Spinal cord (tissue), 10 donors: ENCODE results near the gene DLG2. TPM values are rescaled to one million over a fixed set of nuclear protein-coding genes. Genes with fewer than 3 reads are reported as not detected.

Experiments used
- DNase-seq, 6 donors: peaks; one replicate each; pipeline versions ENCODE4 v3.0.0 to v3.0.0-alpha.2; 2013 to 2015; ENCODE audit warnings: low spot score in 6 of 6, low read depth in 4 of 6
- H3K27ac ChIP-seq: one replicate; pipeline ENCODE4 v1.5.1; 2013; ENCODE audit warnings: low read depth, low read length, control low read depth
- H3K27me3 ChIP-seq: one replicate; pipeline ENCODE4 v1.6.1; 2013; ENCODE audit warnings: low read length; ENCODE audit not compliant: control insufficient read depth, insufficient read depth
- H3K36me3 ChIP-seq: one replicate; pipeline ENCODE4 v1.6.1; 2013; ENCODE audit warnings: low read length; ENCODE audit not compliant: control insufficient read depth, insufficient read depth
- H3K4me1 ChIP-seq: one replicate; pipeline ENCODE4 v1.6.1; 2013; ENCODE audit warnings: low read length; ENCODE audit not compliant: control insufficient read depth, insufficient read depth
- H3K4me3 ChIP-seq: one replicate; pipeline ENCODE4 v1.5.1; 2013; ENCODE audit warnings: low read depth, low read length, control low read depth
- H3K9me3 ChIP-seq: one replicate; pipeline ENCODE4 v1.6.1; 2013; ENCODE audit warnings: low read length; ENCODE audit not compliant: control insufficient read depth, insufficient read depth
- WGBS: methylation state at CpG from one replicate; pipeline ENCODE4 v1.1.5; 2013; ENCODE audit warnings: missing lambda C conversion rate; ENCODE audit not compliant: insufficient coverage; 5-methylcytosine and 5-hydroxymethylcytosine counted together
- polyA plus RNA-seq, 2 donors: library from polyadenylated mRNA; unstranded; fragments of 120-200 nt; gene quantifications; one replicate each; pipeline ENCODE4 v1.2.1, GENCODE V29; 2013; ENCODE audit not compliant: insufficient read length in 2 of 2
- total RNA-seq, 2 donors: library from RNA; depleted of rRNA in 1 of 2; stranded (reverse); fragments of 120-200 nt in 1 of 2; fragments of >200 nt in 1 of 2; gene quantifications; one replicate each; pipeline versions ENCODE4 v1.2.3 to v1.2.4, GENCODE V29; 2013 to 2014
- donor health status: healthy.

DLG2 gene
- total and polyA plus RNA-seq, 4 donors: 37.7 to 111 (median 49.0) TPM

DNA sequence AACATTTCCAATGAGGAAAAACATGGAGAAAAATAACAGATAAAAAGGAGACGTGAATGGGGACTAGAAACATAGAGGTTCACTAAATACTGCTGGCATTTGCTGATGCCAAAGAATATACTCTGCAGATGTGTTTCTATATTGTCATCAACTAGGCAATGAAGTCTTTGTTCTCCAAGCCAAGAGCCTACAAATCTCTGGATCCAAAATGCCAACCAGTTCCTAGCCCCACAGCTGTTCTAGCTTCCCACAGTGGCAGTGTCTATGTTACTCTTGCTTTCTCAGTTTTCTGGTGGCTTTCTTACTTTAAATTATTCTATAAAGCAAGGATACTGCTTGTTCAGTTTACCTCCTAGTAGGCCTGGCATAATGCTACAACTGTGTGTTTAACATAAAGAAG lies 1363.1 kb downstream of the DLG2 start:
- Histone ChIP-seq H3K4me3 (no peak overlapping the region), H3K36me3 (no peaks in the 10 kb centered on the region), H3K27me3 (no peaks in the 10 kb centered on the region), H3K9me3 (no peaks in the 10 kb centered on the region), H3K27ac (no peak overlapping the region), H3K4me1 (no peaks in the 10 kb centered on the region)
- DNase-seq: peak in 2 of 6 donors; percentile 23 to 24
- no CpG with 5 or more reads among the region's 1 CpG for WGBS

DNA sequence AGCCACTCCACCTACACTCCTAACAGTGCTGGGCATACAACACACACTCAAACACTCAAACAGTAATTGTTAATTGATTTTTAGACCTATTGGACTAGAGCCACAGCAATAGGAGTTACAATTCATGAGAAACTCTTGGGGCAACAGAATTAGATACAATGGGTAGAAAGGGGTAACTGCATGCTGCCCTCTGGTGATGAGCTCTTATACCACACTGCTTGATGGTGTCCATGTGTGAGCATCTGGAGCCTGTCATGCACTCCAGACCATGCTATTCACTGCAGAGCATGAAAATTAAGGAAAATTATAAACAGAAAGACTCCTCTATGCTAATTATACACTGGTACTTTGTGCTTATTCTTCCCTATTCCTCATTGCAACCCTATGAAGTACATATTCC lies 1365.4 kb downstream of the DLG2 start:
- DNase-seq: no peak
- Histone ChIP-seq H3K4me1 (no peaks in the 10 kb centered on the region), H3K27ac (no peak overlapping the region)

DNA sequence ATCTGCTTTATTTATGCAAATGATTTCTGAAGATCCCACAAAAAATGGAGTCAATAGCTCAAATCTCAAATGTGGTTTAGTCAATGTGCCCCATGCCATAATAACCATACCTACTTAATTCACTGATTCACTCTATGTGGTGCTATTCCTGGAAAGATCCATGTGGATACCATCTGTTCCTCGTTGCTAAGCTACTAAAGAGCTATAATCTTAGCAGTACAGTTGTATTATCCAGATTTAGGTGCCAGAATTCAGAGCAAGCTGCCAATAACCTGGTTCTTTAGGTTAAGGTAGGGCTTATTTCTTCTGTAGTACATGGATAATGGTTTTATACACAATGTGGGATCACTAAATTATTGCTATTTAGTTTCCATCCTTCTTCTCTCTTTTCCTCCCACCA lies 1366.3 kb downstream of the DLG2 start:
- Histone ChIP-seq H3K9me3 (no peaks in the 10 kb centered on the region), H3K4me1 (no peaks in the 10 kb centered on the region), H3K4me3 (no peak overlapping the region), H3K27ac (no peak overlapping the region), H3K36me3 (no peaks in the 10 kb centered on the region), H3K27me3 (no peaks in the 10 kb centered on the region)
- DNase-seq: peak in 2 of 6 donors; percentile 63 to 76
- WGBS: no CpG with 5 or more reads among the region's 1 CpG

More for the DNA sequence above, 1365.4 kb downstream of the DLG2 start:
- Histone ChIP-seq H3K4me3 (no peak overlapping the region), H3K27me3 (no peaks in the 10 kb centered on the region), H3K36me3 (no peaks in the 10 kb centered on the region), H3K9me3 (no peaks in the 10 kb centered on the region)

DNA sequence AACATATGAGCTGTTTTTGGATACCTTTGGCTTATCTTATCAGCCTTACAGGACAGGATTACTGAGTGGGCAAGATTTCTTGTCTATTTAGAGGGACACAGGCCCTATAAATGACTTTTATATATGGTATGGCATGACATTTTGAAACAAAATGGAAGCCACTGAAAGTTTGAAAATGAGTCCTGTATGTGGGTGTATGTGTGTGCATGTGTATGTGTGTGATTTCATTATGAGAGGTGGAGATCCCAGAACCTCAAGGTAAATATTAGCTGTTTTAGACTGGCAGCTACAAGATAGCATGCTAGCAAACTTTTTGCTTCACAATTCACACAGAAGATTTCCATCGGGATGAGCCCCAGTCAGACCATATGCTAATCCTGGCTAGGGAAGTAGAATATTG lies 1370.5 kb downstream of the DLG2 start:
- no peak for DNase-seq
- no peaks in the 10 kb centered on the region for H3K9me3 ChIP-seq
- H3K4me1 ChIP-seq: no peaks in the 10 kb centered on the region
- H3K27me3 ChIP-seq: no peaks in the 10 kb centered on the region
- no peak overlapping the region for H3K4me3 ChIP-seq
- WGBS: no CpG with 5 or more reads among the region's 1 CpG
- H3K27ac ChIP-seq: no peak overlapping the region
- no peaks in the 10 kb centered on the region for H3K36me3 ChIP-seq

DNA sequence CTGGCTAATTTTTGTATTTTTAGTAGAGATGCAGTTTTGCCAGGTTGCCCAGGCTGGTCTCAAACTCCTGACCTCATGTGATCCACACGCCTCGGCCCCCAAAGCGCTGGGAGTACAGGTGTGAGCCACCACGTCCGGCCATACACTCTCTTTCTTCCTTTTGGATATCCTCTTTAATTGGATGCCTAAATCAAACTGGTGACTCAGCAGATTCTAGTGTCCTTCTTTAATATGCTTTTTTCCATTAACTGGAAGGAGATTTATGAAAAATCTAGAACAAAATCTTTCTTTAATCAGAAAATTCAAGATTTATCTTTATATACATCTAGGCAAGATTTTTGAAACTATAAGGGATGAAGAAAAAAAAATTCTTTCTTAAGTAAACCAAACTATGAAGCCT lies 1371.7 kb downstream of the DLG2 start:
- Histone ChIP-seq H3K4me1 (no peaks in the 10 kb centered on the region), H3K27ac (no peak overlapping the region)
- 93% methylated on average over 3 of the region's 5 CpGs for WGBS

DNA sequence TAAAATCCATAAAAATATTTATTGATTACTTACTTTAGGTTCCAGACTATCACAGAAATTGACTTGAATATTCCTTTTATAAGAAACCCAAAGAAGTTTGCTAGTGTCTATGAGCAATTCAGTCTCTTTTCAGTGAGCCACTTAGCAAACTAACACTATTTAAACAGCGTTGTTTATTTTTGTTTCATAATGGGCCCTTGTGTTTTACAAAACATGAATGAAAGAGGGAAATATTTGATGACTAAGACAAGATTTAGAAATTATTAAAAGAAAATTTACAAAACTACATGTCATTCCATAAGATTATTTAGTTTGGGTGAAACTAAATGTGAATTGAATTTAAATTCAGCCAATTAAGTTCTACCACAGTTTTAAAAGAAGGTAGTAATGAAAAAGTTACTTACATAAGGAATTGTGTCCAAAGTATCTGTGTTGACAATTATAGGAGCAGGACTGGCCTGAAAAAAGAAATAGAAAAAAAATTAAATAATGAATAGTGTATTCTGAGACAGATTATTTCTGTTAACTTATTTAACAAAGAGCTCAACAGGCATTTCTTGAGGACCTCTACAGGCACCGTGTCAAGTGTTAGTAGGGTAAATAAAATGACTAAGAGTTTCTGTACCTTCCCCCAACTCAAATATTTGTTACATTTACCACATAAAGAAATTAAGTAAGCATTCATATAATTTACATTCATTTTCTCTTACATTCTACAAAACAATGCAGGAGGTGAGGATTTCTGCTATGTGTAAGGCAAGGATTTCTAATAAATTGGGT lies 1376.1 kb downstream of the DLG2 start:
- no peaks in the 10 kb centered on the region for H3K9me3 ChIP-seq
- WGBS: no CpG with 5 or more reads among the region's 2 CpGs
- no peak for DNase-seq
- no peaks in the 10 kb centered on the region for H3K27me3 ChIP-seq
- H3K4me1 ChIP-seq: no peaks in the 10 kb centered on the region
- no peaks in the 10 kb centered on the region for H3K36me3 ChIP-seq
- no peak overlapping the region for H3K27ac ChIP-seq
- no peak overlapping the region for H3K4me3 ChIP-seq

More for the DNA sequence above, 1371.7 kb downstream of the DLG2 start:
- Histone ChIP-seq H3K36me3 (no peaks in the 10 kb centered on the region), H3K4me3 (no peak overlapping the region), H3K27me3 (no peaks in the 10 kb centered on the region), H3K9me3 (no peaks in the 10 kb centered on the region)
- no peak for DNase-seq

DNA sequence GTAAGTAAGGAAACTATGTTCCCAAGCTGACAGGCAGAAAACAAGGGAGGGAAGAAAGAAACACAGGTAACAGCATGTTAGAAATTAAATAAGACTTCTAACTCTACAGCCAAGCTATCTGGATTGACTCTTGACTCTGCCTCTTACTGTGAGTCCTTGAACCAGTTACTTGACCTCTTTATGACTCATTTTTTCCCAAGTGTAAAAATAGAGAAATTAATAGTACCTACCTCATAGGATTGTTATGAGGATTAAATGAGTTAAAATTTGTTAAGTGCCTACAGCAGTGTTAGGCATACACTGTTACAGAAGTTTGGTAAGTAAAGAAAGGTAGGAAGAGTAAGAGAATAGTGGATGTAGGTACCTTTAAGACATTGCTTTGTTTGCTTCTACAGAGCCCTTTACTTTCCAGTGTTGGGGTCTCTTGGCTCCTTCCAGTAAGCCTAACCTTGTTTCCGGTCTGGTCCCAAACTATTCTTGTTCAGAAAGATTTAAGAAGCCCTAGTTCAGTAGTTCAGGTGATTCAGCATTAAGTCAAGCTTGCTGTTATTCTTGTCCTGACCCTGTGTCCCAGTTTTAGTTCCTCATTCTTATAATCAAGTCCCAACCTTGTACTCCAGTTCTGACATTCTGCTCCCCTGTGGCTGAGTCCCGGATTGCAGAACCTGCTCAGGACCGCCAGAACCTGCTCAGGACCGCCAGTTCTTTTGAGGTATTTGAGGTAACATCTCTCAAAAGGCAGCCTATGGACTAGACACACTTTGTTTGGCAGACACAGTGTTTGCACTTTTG lies 1377.6 kb downstream of the DLG2 start:
- no peaks in the 10 kb centered on the region for H3K9me3 ChIP-seq
- no peaks in the 10 kb centered on the region for H3K4me1 ChIP-seq
- no peak overlapping the region for H3K4me3 ChIP-seq
- no peaks in the 10 kb centered on the region for H3K27me3 ChIP-seq
- no peak for DNase-seq
- H3K36me3 ChIP-seq: no peaks in the 10 kb centered on the region
- no peak overlapping the region for H3K27ac ChIP-seq
- WGBS: 93% methylated on average over 4 of the region's 4 CpGs

DNA sequence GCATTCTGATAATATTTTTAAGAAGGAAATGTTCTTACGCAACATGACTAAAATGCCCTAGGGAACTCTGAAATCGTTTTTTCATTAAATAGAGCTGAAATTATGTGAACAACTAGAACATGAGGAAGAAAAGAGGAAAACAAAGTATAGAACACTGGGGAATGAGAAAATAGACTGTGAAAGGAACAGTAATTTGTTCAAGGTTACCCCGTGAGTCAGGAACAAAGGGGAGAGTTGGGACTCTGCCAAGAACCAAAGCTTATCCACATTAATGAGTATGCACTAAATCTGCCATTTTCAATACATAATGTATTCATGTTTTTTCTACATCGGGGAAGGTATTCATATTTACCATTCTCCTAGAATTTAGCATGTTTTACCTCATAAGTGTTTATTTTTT lies 1379.2 kb downstream of the DLG2 start:
- no peak overlapping the region for H3K27ac ChIP-seq
- H3K4me1 ChIP-seq: no peaks in the 10 kb centered on the region
- H3K4me3 ChIP-seq: no peak overlapping the region
- H3K27me3 ChIP-seq: no peaks in the 10 kb centered on the region
- peak in 2 of 6 donors; percentile 50 to 71 for DNase-seq
- WGBS: 83% methylated on average over 2 of the region's 4 CpGs
- H3K9me3 ChIP-seq: no peaks in the 10 kb centered on the region
- H3K36me3 ChIP-seq: no peaks in the 10 kb centered on the region

DNA sequence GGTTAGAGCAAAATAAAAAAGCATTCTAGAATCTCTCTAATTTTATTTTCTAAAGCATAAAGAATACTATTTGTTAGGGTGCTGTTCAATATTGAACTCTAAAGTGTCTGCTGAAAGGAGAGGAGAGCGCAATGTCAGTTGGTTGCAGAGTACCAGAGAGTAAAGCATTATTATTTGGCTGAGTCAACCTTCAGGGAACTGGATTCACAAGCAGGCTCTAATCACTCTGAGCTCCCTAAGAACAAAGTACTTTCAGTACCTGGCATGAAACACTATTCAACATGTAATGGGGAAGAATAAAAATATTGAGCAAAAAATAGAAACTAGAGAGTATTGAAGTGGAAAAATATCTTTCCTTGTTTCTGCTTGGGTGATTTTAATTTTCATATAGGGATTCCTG lies 1380.0 kb downstream of the DLG2 start:
- no peak overlapping the region for H3K4me3 ChIP-seq
- no peaks in the 10 kb centered on the region for H3K27me3 ChIP-seq
- no peak for DNase-seq
- no peaks in the 10 kb centered on the region for H3K4me1 ChIP-seq
- WGBS: 80% methylated on average over 1 of the region's 1 CpG
- H3K36me3 ChIP-seq: no peaks in the 10 kb centered on the region
- H3K27ac ChIP-seq: no peak overlapping the region
- H3K9me3 ChIP-seq: no peaks in the 10 kb centered on the region
